Epithelial cell of esophagus (primary cell): ENCODE data around the gene PSMB7.

Source experiments
- DNase-seq: peaks from one replicate; pipeline ENCODE4 v3.0.0; 2010; ENCODE audit warnings: low read depth
- H3K4me3 ChIP-seq: 2 replicates; pipeline ENCODE4 v1.5.1; 2011; ENCODE audit warnings: mild to moderate bottlenecking, low read length, control low read depth
- TF ChIP-seq, protein P1 (sequence below): IDR thresholded peaks from 2 replicates; pipeline ENCODE4 v1.5.1; 2011; ENCODE audit warnings: low read depth, mild to moderate bottlenecking, low read length, control low read depth, inconsistent platforms; ENCODE audit not compliant: insufficient read depth; ENCODE audit errors: missing control alignments

Gene PSMB7

DNA sequence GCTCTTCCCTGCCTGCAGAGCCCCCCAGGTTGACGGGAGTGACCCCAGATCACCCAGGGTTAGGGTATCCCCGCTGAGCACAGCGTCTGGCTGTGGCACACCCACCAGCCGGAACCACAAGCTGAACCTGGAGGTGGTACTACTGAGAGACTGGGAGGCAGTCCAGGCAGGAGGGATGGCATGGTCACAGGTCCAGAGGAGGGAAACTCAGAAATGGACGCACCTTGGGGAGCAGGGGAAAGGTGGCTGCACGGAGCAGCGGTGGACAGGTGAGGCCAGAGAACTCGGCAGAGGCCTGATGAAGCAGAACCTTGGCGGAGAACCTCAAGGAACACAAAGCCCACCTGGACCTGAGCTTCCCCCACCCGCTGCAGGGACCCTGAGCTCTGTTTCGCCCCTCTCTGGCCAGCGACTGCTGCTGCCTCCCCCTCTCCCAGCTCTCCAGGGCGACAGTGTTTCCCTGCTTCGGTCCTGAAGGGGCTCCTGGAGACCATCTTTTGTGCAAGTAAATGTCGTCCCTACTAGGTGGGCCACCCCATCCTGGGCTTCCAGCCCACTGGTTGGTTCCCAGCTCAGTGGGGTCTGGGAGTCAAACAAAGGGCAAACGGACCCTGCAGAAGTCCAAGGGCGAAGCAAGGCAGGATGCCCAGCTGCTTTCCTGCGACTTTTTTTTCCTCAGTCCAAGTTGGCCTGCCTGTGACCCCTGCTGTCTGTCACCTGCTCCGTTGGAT lies 35.9 kb upstream of the PSMB7 start:
- TF ChIP-seq, protein P1, sequence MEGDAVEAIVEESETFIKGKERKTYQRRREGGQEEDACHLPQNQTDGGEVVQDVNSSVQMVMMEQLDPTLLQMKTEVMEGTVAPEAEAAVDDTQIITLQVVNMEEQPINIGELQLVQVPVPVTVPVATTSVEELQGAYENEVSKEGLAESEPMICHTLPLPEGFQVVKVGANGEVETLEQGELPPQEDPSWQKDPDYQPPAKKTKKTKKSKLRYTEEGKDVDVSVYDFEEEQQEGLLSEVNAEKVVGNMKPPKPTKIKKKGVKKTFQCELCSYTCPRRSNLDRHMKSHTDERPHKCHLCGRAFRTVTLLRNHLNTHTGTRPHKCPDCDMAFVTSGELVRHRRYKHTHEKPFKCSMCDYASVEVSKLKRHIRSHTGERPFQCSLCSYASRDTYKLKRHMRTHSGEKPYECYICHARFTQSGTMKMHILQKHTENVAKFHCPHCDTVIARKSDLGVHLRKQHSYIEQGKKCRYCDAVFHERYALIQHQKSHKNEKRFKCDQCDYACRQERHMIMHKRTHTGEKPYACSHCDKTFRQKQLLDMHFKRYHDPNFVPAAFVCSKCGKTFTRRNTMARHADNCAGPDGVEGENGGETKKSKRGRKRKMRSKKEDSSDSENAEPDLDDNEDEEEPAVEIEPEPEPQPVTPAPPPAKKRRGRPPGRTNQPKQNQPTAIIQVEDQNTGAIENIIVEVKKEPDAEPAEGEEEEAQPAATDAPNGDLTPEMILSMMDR = no peak
- H3K4me3 ChIP-seq = no peak overlapping the region
- no peak for DNase-seq

GRCh38 chr9:124450241-124450924 lies 35.1 kb upstream of the PSMB7 start, which contains the start of gene ADGRD2:
Gene ADGRD2, plus strand, starts transcription at chr9:124450451. Its CDS starts 1,216 bp downstream, at chr9:124451667.
- TF ChIP-seq, protein P1 = no peak
- DNase-seq = peak; percentile 46
- H3K4me3 ChIP-seq = peak within 1 kb of the TSS; percentile 28

- DNase-seq = peak; percentile 62
- TF ChIP-seq, protein P1 = no peak
- H3K4me3 ChIP-seq = no peak overlapping the region
Observed at GRCh38 chr9:124449381-124450151, 34.3 kb upstream of the PSMB7 start.

- TF ChIP-seq, protein P1 = no peak
- DNase-seq = no peak
- no peak overlapping the region for H3K4me3 ChIP-seq
Observed at GRCh38 chr9:124448019-124448418, 32.8 kb upstream of the PSMB7 start.

DNA sequence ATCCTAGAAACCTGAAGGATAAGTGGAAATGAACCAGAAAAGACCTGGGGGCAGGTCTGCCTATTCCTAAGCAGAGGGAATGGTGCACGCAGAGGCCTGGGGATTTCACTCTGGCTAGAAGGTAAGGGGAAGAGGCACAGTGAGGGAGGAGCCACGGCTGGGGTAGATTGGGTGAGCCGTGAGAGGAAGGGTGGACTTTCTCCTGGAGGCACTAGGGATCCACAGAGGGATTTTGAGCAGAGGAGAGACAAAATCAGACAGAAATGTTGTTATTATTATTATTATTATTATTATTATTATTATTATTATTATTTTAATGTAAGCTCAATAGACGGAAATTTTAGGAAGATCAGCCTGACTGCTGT lies 32.0 kb upstream of the PSMB7 start:
- no peak for DNase-seq
- no peak overlapping the region for H3K4me3 ChIP-seq
- TF ChIP-seq, protein P1 = no peak

- peak; percentile 91 for DNase-seq
- TF ChIP-seq, protein P1 = no peak
- no peak overlapping the region for H3K4me3 ChIP-seq
Observed at GRCh38 chr9:124444166-124444565, 28.9 kb upstream of the PSMB7 start.
